ENCODE data around the gene PRKX.
"Not testable (repeated sequence)": the region's sequence is repeated elsewhere in the genome, so short reads cannot be mapped to it uniquely, and the experiment has no call there.

GRCh38 chrX:3734456-3734855, 21.0 kb upstream of the PRKX start:
- TF ChIP-seq CTCF, POLR2A (IDR thresholded peaks at IDR 0.05): not testable (repeated sequence)
